ENCODE measurements around the gene CXCR4. TPM values are rescaled to one million over a fixed set of nuclear protein-coding genes. Genes with fewer than 3 reads are reported as not detected.

The CXCR4 gene
- total and polyA plus RNA-seq, 9 of the 15 experiments (the other 6 are each of a cell fraction or from before 2014, with no cell fraction given), result 0.07 to 0.45 (median 0.17) TPM; not detected in 3

DNA sequence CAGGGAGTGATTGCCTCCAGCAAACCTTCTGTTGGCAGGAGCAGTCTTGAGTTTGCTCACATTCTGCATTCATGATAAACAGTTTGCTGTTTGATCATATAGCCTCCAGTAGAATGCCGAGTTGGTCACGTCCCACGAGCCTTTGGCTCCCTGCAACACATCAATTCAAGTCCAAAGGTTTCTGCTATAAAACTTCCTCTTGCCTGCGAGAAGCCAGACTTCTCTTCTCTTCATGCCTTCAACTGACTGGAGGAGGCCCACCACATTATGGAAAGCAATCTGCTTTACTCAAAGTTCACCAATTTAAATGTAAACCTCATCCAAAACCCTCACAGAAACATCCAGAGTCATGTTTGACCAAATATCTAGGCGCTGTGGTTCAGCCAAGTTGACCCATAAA is 40.8 kb downstream of the CXCR4 start:
- Histone ChIP-seq H3K9ac (ENCODE audit: insufficient read depth in 1 of 2, low read depth in 2 of 2, low read length in 2 of 2) (no peak overlapping the region), H3K4me3 (no peak overlapping the region), H3K4me2 (ENCODE audit: insufficient read depth, low read length) (no peak overlapping the region), H3K9me1 (ENCODE audit: control insufficient read depth, insufficient read depth, low read length) (no peaks in the 10 kb centered on the region), H4K20me1 (replicated peaks; ENCODE audit: control insufficient read depth, insufficient read depth, low read length) (no peaks in the 10 kb centered on the region; the same call in 1 of the 2 replicates), H2AFZ (ENCODE audit: low read depth, low read length) (no peak overlapping the region), H3K27me3 (ENCODE audit: control insufficient read depth in 2 of 2, insufficient read depth in 2 of 2, low read length in 2 of 2) (peaks cover 3 to 5% of the 10 kb centered on the region in 2 experiments; a peak in 3 of 5 replicates), H3K79me2 (ENCODE audit: control insufficient read depth, insufficient read depth, low read length) (no peaks in the 10 kb centered on the region), H3K36me3 (ENCODE audit: control insufficient read depth, insufficient read depth, low read length) (no peaks in the 10 kb centered on the region), H3K9me3 (replicated peaks; ENCODE audit: control insufficient read depth, insufficient read depth, low read depth, low read length) (no peaks in the 10 kb centered on the region), H3K4me1 (replicated peaks in 1 of 2; ENCODE audit: control insufficient read depth in 2 of 2, insufficient read depth in 2 of 2, low read length in 2 of 2) (no peaks in the 10 kb centered on the region), H3K27ac (ENCODE audit: extremely low read depth, low read depth, low read length) (no peak overlapping the region)
- ChIA-PET CTCF (ENCODE audit: low intra/inter-chr PET ratio) (no interaction called here), POLR2A (no interaction called here)
- in situ Hi-C loops (cut with MboI) (no loop called here), intact Hi-C loops (cut with micrococcal nuclease) (loop anchor here (10.0 kb wide), 1 partner anchor 162 kb away; no protein-coding TSS in a partner anchor)
- TF ChIP-seq ZNF134 (CRISPR knock-in tag; conservative IDR thresholded peaks at IDR 0.05), result peak; percentile 60
- TF ChIP-seq, protein P1, sequence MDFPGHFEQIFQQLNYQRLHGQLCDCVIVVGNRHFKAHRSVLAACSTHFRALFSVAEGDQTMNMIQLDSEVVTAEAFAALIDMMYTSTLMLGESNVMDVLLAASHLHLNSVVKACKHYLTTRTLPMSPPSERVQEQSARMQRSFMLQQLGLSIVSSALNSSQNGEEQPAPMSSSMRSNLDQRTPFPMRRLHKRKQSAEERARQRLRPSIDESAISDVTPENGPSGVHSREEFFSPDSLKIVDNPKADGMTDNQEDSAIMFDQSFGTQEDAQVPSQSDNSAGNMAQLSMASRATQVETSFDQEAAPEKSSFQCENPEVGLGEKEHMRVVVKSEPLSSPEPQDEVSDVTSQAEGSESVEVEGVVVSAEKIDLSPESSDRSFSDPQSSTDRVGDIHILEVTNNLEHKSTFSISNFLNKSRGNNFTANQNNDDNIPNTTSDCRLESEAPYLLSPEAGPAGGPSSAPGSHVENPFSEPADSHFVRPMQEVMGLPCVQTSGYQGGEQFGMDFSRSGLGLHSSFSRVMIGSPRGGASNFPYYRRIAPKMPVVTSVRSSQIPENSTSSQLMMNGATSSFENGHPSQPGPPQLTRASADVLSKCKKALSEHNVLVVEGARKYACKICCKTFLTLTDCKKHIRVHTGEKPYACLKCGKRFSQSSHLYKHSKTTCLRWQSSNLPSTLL (IDR thresholded peaks at IDR 0.05), result no peak
- ATAC-seq, result no peak
- WGBS (ENCODE audit: insufficient coverage, low coverage, missing lambda C conversion rate), result 0% methylated on average over 5 of the region's 5 CpGs
- no TSS peak for BruUV-seq (replicated peaks)
- no peak for FAIRE-seq
- DNase-seq (ENCODE audit: extremely low read depth in 1 of 4, low spot score in 3 of 4), result no peak

DNA sequence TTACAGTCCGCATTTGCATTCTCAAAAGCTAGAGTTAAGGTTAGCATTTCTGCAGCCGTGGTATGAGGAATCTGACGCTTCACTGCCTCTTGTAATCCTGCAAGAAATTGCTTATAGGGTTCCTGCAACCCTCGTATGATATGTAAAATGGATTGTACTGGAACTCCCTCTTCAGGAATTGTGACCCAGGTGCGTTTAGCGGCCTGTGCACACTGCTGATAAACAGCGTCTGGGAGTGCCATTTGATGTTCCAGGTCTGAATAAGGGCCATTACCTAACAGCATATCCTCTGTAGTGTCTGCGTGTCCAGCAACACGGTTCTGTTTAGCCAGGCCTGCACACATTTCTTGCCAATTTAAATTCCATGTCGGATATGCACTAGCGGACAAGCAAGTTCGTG is 42.5 kb downstream of the CXCR4 start:
- Histone ChIP-seq H3K4me1 (replicated peaks in 1 of 2; ENCODE audit: control insufficient read depth in 2 of 2, insufficient read depth in 2 of 2, low read length in 2 of 2) (no peaks in the 10 kb centered on the region), H4K20me1 (replicated peaks; ENCODE audit: control insufficient read depth, insufficient read depth, low read length) (no peaks in the 10 kb centered on the region; the same call in 1 of the 2 replicates), H3K36me3 (ENCODE audit: control insufficient read depth, insufficient read depth, low read length) (no peaks in the 10 kb centered on the region), H3K79me2 (ENCODE audit: control insufficient read depth, insufficient read depth, low read length) (no peaks in the 10 kb centered on the region), H3K27ac (ENCODE audit: extremely low read depth, low read depth, low read length) (no peak overlapping the region), H3K9me1 (ENCODE audit: control insufficient read depth, insufficient read depth, low read length) (no peaks in the 10 kb centered on the region), H3K27me3 (ENCODE audit: control insufficient read depth in 2 of 2, insufficient read depth in 2 of 2, low read length in 2 of 2) (peaks cover 3 to 5% of the 10 kb centered on the region in 2 experiments; a peak in 3 of 5 replicates), H3K9ac (ENCODE audit: insufficient read depth in 1 of 2, low read depth in 2 of 2, low read length in 2 of 2) (no peak overlapping the region), H3K4me3 (no peak overlapping the region), H3K4me2 (ENCODE audit: insufficient read depth, low read length) (no peak overlapping the region), H3K9me3 (replicated peaks; ENCODE audit: control insufficient read depth, insufficient read depth, low read depth, low read length) (no peaks in the 10 kb centered on the region), H2AFZ (ENCODE audit: low read depth, low read length) (no peak overlapping the region)
- DNase-seq (ENCODE audit: extremely low read depth in 1 of 4, low spot score in 3 of 4) (peak in 1 of 4 experiments; percentile 6), ATAC-seq (no peak), FAIRE-seq (peak; percentile 75)
- WGBS (ENCODE audit: insufficient coverage, low coverage, missing lambda C conversion rate), result under 1% methylated on average over 12 of the region's 12 CpGs
- intact Hi-C loops (cut with micrococcal nuclease), result loop anchor here (10.0 kb wide), 1 partner anchor 161 kb away; no protein-coding TSS in a partner anchor
- ChIA-PET CTCF (ENCODE audit: low intra/inter-chr PET ratio) (no interaction called here), POLR2A (no interaction called here)
- in situ Hi-C loops (cut with MboI), result no loop called here
- no peak for TF ChIP-seq ELF4 (CRISPR knock-in tag; IDR thresholded peaks at IDR 0.05)
- TF ChIP-seq, protein P2, sequence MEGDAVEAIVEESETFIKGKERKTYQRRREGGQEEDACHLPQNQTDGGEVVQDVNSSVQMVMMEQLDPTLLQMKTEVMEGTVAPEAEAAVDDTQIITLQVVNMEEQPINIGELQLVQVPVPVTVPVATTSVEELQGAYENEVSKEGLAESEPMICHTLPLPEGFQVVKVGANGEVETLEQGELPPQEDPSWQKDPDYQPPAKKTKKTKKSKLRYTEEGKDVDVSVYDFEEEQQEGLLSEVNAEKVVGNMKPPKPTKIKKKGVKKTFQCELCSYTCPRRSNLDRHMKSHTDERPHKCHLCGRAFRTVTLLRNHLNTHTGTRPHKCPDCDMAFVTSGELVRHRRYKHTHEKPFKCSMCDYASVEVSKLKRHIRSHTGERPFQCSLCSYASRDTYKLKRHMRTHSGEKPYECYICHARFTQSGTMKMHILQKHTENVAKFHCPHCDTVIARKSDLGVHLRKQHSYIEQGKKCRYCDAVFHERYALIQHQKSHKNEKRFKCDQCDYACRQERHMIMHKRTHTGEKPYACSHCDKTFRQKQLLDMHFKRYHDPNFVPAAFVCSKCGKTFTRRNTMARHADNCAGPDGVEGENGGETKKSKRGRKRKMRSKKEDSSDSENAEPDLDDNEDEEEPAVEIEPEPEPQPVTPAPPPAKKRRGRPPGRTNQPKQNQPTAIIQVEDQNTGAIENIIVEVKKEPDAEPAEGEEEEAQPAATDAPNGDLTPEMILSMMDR (IDR thresholded peaks at IDR 0.05 in 2 of 3, conservative IDR thresholded peaks at IDR 0.05 in 1 of 3; ENCODE audit: insufficient read depth in 2 of 3, low read depth in 1 of 3, low read length in 3 of 3), result peak in 1 of 3 experiments; percentile 5; a peak in 1 of 6 replicates
- BruUV-seq (replicated peaks), result no TSS peak

Data from K562 (cell line).